GM12801 (cell line): ENCODE data around the gene NACC1.

Experiments
- TF ChIP-seq, protein P1 (sequence below): IDR thresholded peaks from one replicate; pipeline ENCODE4 v1.5.1; 2011; ENCODE audit warnings: control low read depth; ENCODE audit not compliant: insufficient read length; ENCODE audit errors: extremely low read depth

NACC1 gene

DNA sequence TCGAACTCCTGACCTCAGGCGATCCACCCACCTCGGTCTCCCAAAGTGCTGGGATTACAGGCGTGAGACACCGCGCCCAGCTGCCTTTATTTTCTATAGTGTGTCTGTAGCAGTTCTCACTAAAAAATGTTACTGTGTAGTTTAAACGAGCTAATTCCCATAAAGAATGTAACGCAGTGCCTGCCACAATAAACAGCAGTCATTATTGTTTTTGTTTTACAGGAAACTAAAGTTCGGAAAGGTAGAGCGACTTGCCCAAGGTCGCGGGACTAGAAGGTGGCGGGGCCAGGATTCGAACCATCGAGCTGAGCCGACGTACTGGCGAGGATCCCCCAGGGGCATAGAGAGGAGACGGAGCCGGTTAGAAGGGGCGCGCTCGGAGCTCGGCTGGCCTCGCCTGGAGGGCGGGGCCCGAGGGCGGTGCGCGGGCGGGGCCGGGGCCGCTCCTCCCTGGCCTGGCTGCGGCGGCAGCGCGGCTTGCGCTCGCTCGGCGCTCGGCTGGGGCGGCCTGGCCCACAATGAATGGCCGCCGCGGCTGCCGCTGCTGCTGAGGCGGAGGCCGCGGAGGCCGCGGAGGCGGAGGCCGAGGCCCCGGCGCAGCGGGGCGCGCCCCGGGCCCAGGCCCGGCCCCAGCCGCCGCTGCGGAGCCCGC is at the start of gene NACC1:
NACC1 (plus strand) TSS at position 493 of the 652 bp plus-strand sequence. CDS start 16,944 bp downstream, outside the sequence.
- TF ChIP-seq, protein P1, sequence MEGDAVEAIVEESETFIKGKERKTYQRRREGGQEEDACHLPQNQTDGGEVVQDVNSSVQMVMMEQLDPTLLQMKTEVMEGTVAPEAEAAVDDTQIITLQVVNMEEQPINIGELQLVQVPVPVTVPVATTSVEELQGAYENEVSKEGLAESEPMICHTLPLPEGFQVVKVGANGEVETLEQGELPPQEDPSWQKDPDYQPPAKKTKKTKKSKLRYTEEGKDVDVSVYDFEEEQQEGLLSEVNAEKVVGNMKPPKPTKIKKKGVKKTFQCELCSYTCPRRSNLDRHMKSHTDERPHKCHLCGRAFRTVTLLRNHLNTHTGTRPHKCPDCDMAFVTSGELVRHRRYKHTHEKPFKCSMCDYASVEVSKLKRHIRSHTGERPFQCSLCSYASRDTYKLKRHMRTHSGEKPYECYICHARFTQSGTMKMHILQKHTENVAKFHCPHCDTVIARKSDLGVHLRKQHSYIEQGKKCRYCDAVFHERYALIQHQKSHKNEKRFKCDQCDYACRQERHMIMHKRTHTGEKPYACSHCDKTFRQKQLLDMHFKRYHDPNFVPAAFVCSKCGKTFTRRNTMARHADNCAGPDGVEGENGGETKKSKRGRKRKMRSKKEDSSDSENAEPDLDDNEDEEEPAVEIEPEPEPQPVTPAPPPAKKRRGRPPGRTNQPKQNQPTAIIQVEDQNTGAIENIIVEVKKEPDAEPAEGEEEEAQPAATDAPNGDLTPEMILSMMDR: no peak

DNA sequence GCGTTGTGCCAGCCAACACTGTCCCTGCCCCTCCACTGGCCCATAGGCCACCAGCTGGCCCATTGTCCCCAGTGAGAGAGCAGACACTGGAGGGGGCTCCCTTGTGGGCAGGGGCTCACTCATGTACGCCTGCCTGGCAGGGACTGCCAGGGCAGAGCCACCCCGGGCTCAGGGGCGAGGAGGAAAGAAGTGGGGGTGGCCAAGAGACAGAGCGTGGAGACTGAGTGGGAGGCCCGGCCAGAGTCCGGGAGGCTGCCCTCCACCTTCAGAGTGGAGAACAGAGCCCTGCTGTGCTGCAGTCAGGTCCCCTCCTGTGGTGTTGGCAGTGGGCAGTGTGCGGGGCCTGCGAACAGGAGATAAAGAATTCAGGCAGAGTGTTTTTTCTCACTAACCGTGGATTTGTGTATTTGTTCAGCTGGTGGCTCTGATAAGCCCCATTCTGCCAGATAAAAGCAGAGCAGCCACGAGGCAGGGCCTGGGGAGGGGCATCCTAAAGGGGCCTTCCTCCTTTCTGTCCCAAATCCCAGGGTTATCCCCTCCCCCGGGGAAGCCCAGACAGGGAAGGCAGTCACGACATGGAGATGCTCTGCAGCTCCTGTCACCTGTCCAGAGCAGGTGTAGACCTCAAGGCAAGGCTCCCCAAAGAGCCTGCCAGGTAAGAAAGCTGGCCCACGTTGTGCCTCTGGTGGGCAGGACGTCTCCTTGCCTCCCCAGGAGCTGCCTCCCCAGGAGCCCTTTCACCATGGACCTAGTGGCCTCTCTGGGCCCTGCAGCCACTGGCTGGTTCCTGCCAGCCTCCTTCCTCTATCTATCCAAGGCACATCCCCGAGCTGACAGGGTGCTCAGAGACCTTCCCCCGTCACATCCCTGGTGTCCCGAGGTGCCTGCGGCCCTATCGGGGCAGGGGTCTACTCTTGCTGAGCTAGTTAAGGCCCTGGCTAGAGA is 48.4 kb upstream of the NACC1 start:
- TF ChIP-seq, protein P1: no peak

DNA sequence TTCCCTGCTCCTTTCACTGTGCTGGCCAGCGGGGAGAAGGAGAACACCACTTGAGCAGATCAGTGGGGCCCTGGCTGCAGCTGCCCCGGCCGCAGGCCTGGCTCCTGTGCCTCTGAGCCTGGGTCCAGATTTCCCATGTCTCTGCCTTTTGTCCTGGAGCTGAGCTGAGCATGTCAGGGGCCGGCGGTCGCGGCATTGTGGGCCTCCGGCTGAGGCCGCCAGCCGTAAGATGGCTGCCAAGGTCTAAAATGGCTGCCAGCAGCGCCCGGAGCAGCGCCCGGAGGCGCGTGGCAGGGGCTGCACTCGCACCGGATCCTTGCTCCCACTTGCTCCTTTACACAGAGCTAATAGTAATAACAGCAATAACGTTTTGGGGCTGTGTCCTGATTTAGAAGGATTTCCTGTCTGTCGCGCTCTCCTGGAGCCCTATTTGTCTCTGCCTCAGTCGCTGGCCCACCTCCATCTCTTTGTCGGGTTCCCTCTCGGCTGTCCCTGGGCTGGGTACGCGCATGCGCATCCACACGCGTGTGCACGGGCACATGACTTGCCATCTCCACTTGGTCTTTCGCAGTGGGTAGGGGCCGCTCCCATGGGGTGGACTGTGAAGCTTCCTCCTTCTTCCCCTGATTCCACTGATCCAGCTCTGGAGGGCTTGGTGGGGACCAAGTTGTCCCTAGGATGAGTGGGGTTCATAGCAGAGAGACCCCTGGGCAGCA is 47.5 kb upstream of the NACC1 start:
- TF ChIP-seq, protein P1: no peak

DNA sequence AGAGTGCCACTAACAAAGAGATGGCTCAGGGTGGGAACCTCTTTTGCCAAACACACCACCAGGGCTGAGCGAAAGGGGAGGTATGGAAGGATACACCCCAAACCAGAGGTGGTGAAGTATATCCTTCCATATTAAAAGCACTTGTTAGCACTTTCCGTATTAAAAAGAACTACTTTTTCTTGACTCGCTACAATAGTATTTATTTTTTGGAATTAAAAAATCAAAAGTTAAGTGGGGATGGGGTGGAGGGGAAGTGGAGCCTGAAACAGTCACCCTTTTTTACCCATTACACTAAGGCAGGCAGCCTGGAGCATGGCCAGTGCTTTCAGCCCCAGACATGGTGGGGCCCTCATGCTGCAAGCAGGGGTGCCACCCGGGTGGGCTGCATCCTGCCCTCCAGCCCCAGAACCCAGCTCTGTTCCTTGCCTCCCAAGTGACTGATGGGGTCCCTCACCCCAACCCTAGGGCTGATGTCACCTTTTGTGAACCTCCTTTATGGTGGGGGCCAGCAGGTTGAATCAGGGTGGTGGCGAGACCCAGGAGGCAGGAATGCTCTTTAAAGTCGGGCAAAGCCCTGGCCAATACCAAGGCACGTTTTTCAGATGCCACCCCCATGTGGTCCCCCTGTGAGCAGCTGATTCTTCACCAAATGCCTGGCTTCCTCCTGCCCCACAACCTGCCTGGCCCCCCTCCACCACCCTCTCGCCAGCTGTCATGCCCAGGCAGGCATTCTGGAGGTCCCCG is 46.4 kb upstream of the NACC1 start:
- TF ChIP-seq, protein P1: no peak

DNA sequence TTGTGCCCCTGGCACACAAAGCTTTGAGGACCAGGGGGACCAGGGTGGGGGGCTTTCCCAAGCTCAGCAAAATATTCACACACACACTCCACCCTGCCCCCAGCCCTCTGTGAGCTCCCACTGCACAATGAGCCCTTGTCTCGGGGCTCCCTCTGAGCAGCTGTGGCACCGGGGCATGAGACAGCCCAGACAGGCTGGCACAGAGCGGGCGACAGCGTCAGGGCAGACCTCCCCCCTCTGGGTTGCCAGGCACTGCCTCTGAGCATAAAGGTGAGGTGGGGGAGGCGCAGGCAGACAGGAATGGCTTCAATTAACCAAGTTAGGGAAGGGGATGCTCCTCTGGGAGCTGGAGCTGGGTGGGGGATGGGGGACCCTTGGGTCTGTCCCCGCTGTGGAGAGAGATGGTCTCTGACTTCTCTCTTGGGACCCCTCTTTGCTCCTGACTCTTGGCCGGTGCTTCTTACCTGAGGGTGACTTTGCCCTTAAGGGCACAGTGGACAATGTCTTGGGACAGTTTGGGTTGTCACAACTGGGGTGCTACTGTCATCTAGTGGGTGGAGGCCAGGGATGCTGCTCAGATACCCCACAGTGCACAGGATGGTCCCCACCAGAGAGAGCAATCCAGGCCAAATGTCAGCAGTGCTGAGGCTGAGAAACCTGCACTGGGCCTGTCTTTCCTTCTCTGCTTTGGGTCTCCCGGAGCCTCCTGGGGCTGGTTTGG is 45.7 kb upstream of the NACC1 start:
- TF ChIP-seq, protein P1: no peak

DNA sequence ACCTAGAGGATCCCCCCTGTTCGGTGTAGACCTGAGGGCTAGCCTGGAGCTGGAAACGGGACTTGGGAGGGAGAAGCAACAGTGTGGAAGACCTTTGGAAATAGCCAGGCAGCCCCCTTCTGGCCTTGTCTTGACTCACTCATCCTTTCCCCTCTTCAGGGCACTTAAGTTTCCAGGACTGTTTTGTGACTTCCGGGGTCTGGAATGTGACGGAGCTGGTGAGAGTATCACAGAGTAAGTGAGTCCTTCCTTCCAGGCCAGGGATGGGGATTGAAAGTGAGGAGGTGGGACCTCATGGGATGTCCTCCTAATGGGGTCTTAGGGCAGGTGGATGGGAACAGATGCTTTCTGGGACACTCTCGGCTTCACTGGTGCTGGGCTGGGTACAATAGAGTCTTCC is 44.8 kb upstream of the NACC1 start:
- TF ChIP-seq, protein P1: no peak
